Activated CD4-positive, CD25-positive, alpha-beta regulatory T cell treated with anti-CD3 and anti-CD28 coated beads, Interleukin-2, amount 50 U/mL, for 24 hours (primary cell): Measurements from ENCODE around the gene TMEM128.
"Not testable (repeated sequence)": the region's sequence is repeated elsewhere in the genome, so short reads cannot be mapped to it uniquely, and the experiment has no call there.

Source experiments
- ATAC-seq, 2 donors: fragments of 150-1000 bp; cut with Tn5 transposase; one replicate each; pipeline ENCODE4 v1.10.0; 2021; ENCODE audit warnings: mild to moderate bottlenecking in 1 of 2, moderate library complexity in 1 of 2

TMEM128 gene

GRCh38 chr4:4254666-4255065 is 6.6 kb upstream of the TMEM128 start:
- ATAC-seq = no peak

- ATAC-seq = no peak
Observed at GRCh38 chr4:4254199-4254598, 6.2 kb upstream of the TMEM128 start.

- ATAC-seq = no peak
Observed at GRCh38 chr4:4249866-4250265, 1.8 kb upstream of the TMEM128 start.

- not testable (repeated sequence) for ATAC-seq
Observed at GRCh38 chr4:4249342-4249741, 1.3 kb upstream of the TMEM128 start.

- no peak for ATAC-seq
Observed at GRCh38 chr4:4248885-4249203, 821 bp upstream of the TMEM128 start.

GRCh38 chr4:4247696-4248028 is 361 bp downstream of the TMEM128 start:
- peak; percentile 3 to 8 for ATAC-seq

GRCh38 chr4:4245172-4245571 is 2.9 kb downstream of the TMEM128 start:
- no peak for ATAC-seq

- ATAC-seq = not testable (repeated sequence)
Observed at GRCh38 chr4:4239551-4239950, 8.5 kb downstream of the TMEM128 start.

- ATAC-seq = no peak
Observed at GRCh38 chr4:4233610-4234009, 14.4 kb downstream of the TMEM128 start.

- no peak for ATAC-seq
Observed at GRCh38 chr4:4228356-4228668, 19.7 kb downstream of the TMEM128 start.

- ATAC-seq = no peak
Observed at GRCh38 chr4:4227510-4228355, 20.3 kb downstream of the TMEM128 start.

GRCh38 chr4:4226606-4227438 is 21.2 kb downstream of the TMEM128 start, which contains the start of gene OTOP1:
Gene OTOP1, minus strand, starts transcription at chr4:4226929. Its CDS starts 65 bp downstream, at chr4:4226864.
- ATAC-seq = no peak

GRCh38 chr4:4225915-4226605 is 22.0 kb downstream of the TMEM128 start:
- ATAC-seq = no peak

GRCh38 chr4:4217113-4217512 is 30.9 kb downstream of the TMEM128 start:
- ATAC-seq = no peak

- ATAC-seq = no peak
Observed at GRCh38 chr4:4216648-4217047, 31.4 kb downstream of the TMEM128 start.

GRCh38 chr4:4213674-4214073 is 34.3 kb downstream of the TMEM128 start:
- not testable (repeated sequence) for ATAC-seq

GRCh38 chr4:4206204-4206603 is 41.8 kb downstream of the TMEM128 start:
- ATAC-seq = no peak

GRCh38 chr4:4204401-4204745 is 43.6 kb downstream of the TMEM128 start:
- no peak for ATAC-seq

- no peak for ATAC-seq
Observed at GRCh38 chr4:4203688-4204400, 44.2 kb downstream of the TMEM128 start.

GRCh38 chr4:4202510-4202909 is 45.5 kb downstream of the TMEM128 start:
- ATAC-seq = no peak

GRCh38 chr4:4200624-4201023 is 47.4 kb downstream of the TMEM128 start:
- ATAC-seq = no peak

GRCh38 chr4:4195354-4195753 is 52.7 kb downstream of the TMEM128 start:
- ATAC-seq = no peak

- ATAC-seq = not testable (repeated sequence)
Observed at GRCh38 chr4:4188557-4188956, 59.5 kb downstream of the TMEM128 start.
